ENCODE measurements around the gene KRT73. TPM values are rescaled to one million over a fixed set of nuclear protein-coding genes. Genes with fewer than 3 reads are reported as not detected.

KRT73 gene
- total RNA-seq, 3 donors from 2014 or later (not counting 1 experiment from before 2014, with no cell fraction given) = 12.4 to 92.9 (median 23.3) TPM

DNA sequence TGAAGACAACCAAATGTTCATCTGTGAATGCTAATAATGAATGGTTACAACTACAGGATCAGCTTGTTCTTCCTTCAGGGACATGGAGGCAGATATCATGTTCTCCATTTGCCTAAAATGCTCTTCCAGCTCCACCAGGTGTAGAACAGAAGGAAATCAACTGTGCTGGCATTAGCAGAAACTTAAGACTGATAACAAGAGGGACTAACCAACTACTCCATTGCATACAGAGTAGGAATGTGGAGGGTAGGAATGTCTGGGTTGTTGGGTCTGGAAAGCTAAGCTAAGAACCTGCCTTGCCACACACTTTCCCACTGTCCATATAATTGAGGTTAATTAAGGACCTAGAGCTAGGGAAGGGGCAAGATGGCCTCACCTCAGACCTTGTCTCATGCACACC lies 45.1 kb upstream of the KRT73 start:
- TF ChIP-seq, protein P1, sequence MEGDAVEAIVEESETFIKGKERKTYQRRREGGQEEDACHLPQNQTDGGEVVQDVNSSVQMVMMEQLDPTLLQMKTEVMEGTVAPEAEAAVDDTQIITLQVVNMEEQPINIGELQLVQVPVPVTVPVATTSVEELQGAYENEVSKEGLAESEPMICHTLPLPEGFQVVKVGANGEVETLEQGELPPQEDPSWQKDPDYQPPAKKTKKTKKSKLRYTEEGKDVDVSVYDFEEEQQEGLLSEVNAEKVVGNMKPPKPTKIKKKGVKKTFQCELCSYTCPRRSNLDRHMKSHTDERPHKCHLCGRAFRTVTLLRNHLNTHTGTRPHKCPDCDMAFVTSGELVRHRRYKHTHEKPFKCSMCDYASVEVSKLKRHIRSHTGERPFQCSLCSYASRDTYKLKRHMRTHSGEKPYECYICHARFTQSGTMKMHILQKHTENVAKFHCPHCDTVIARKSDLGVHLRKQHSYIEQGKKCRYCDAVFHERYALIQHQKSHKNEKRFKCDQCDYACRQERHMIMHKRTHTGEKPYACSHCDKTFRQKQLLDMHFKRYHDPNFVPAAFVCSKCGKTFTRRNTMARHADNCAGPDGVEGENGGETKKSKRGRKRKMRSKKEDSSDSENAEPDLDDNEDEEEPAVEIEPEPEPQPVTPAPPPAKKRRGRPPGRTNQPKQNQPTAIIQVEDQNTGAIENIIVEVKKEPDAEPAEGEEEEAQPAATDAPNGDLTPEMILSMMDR (IDR thresholded peaks at IDR 0.05) = no peak
- ATAC-seq = no peak
- no peak overlapping the region for H3K27ac ChIP-seq (ENCODE audit: low read length)
- H3K4me3 ChIP-seq (ENCODE audit: low read length) = no peak overlapping the region
- intact Hi-C loops (cut with micrococcal nuclease) = no loop called here
- no peaks in the 10 kb centered on the region for H3K9me3 Mint-ChIP-seq
- no peaks in the 10 kb centered on the region for H3K36me3 Mint-ChIP-seq
- no peaks in the 10 kb centered on the region for H3K27me3 Mint-ChIP-seq (ENCODE audit: low read depth in 2 of 2)
- H3K36me3 ChIP-seq (ENCODE audit: control insufficient read depth, insufficient read depth, low read length) = no peaks in the 10 kb centered on the region
- peaks cover 10% of the 10 kb centered on the region for H3K4me1 ChIP-seq (ENCODE audit: control insufficient read depth, insufficient read depth, low read length)
- H3K9me3 ChIP-seq (ENCODE audit: control insufficient read depth, insufficient read depth, low read length) = no peaks in the 10 kb centered on the region
- peaks cover 19 to 52% of the 10 kb centered on the region in 2 donors for H3K4me1 Mint-ChIP-seq
- no peak overlapping the region for H3K4me3 Mint-ChIP-seq
- H3K27ac Mint-ChIP-seq = peak overlapping the region in 1 of 2 donors; percentile 90
- H3K27me3 ChIP-seq (ENCODE audit: control insufficient read depth, insufficient read depth, low read length) = no peaks in the 10 kb centered on the region
- no peak for DNase-seq

DNA sequence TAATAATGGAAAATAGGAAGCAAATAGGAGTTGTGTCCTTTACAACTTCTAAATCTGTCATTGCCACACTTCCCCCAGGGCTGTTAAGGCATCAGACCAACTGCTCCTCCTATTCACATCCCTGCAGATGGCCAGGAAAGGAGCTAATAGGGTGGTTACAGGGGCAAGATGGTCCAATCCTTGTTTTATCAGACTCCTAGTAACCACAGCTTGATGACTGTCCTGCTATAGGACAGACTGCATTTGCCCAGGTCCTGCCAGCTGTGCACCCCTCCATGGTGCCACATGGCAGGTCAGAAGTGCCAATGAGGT lies 44.5 kb upstream of the KRT73 start:
- H3K9me3 ChIP-seq (ENCODE audit: control insufficient read depth, insufficient read depth, low read length) = no peaks in the 10 kb centered on the region
- ATAC-seq = no peak
- H3K27ac Mint-ChIP-seq = peak overlapping the region; percentile 76 to 90

DNA sequence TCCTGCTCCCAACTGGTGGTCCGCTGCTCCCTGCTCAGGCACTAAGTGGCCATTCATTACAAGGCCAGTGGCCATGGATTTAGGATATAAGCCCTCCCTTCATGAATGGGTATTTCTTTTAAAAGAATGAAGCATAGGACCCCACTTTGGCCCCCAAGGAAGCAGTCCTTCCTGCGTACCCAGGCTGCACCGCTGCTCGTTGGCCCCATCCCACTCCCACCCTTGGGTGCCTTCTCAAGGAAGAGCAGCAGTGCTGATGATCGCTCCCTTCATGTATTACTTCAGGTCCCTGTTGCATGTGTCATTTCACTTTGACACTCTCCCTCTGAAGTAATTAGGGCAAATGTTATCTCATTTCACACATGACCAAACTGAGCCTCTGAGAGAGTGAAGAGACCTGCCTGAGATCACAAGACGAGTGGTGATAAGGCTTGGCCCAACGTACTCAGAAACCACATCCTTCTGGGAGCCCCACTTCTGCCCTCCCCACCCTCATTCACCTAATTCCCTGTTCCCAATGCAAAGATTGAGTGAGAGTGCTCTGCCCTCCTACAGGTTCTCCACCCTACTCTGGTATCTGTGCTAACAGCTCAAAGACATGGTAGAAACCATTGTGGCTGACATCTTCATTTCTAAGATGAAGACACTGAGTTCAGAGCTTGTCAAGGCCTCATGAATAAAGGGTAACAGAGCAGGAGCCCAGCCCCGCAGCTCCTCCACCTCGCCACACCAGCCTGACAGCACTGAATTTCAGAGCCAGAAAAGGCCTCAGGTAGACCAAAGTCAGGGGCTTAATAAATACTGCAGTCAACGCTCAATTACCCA lies 43.9 kb upstream of the KRT73 start:
- H3K27ac ChIP-seq (ENCODE audit: low read length) = no peak overlapping the region
- Mint-ChIP-seq H3K27me3 (ENCODE audit: low read depth in 2 of 2) (no peaks in the 10 kb centered on the region), H3K4me3 (peak overlapping the region; percentile 67), H3K27ac (peak overlapping the region; percentile 76 to 90), H3K36me3 (no peaks in the 10 kb centered on the region), H3K4me1 (peaks cover 19 to 53% of the 10 kb centered on the region in 2 donors), H3K9me3 (no peaks in the 10 kb centered on the region)
- no peaks in the 10 kb centered on the region for H3K9me3 ChIP-seq (ENCODE audit: control insufficient read depth, insufficient read depth, low read length)
- H3K27me3 ChIP-seq (ENCODE audit: control insufficient read depth, insufficient read depth, low read length) = no peaks in the 10 kb centered on the region
- intact Hi-C loops (cut with micrococcal nuclease) = no loop called here
- 53% methylated on average over 10 of the region's 10 CpGs for WGBS (ENCODE audit: insufficient coverage)
- no peaks in the 10 kb centered on the region for H3K36me3 ChIP-seq (ENCODE audit: control insufficient read depth, insufficient read depth, low read length)
- ATAC-seq (peak; percentile 80 to 93 (median 91)), DNase-seq (no peak)
- H3K4me3 ChIP-seq (ENCODE audit: low read length) = no peak overlapping the region
- TF ChIP-seq, protein P1 (IDR thresholded peaks at IDR 0.05) = no peak
- peaks cover 10% of the 10 kb centered on the region for H3K4me1 ChIP-seq (ENCODE audit: control insufficient read depth, insufficient read depth, low read length)

More for the DNA sequence above, 44.5 kb upstream of the KRT73 start:
- Mint-ChIP-seq H3K9me3 (no peaks in the 10 kb centered on the region), H3K4me1 (peaks cover 19 to 53% of the 10 kb centered on the region in 2 donors), H3K4me3 (no peak overlapping the region), H3K36me3 (no peaks in the 10 kb centered on the region), H3K27me3 (ENCODE audit: low read depth in 2 of 2) (no peaks in the 10 kb centered on the region)
- no peaks in the 10 kb centered on the region for H3K36me3 ChIP-seq (ENCODE audit: control insufficient read depth, insufficient read depth, low read length)
- intact Hi-C loops (cut with micrococcal nuclease) = no loop called here
- TF ChIP-seq, protein P1 (IDR thresholded peaks at IDR 0.05) = no peak
- no peak overlapping the region for H3K4me3 ChIP-seq (ENCODE audit: low read length)
- DNase-seq = no peak
- peaks cover 10% of the 10 kb centered on the region for H3K4me1 ChIP-seq (ENCODE audit: control insufficient read depth, insufficient read depth, low read length)
- H3K27ac ChIP-seq (ENCODE audit: low read length) = no peak overlapping the region
- H3K27me3 ChIP-seq (ENCODE audit: control insufficient read depth, insufficient read depth, low read length) = no peaks in the 10 kb centered on the region

DNA sequence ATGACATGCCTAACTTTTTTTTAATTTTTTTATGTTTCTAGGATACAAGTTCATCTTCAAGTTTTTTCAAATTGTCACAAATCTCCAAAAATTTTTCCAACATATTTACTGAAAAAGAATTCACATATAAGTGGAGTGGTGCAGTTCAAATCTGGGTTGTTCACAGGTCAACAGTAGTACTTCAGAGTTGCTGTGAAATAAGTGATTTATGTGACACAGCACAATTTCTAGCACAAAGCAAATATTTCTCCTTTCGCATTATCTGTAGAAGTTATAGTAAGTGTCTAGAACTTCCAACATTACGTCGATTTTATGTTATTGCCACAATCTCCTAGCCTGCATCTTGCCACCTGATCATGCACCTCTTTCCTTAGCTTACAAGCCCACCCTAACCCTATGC lies 43.3 kb upstream of the KRT73 start:
- peak overlapping the region; percentile 76 to 90 for H3K27ac Mint-ChIP-seq
- Histone ChIP-seq H3K4me3 (ENCODE audit: low read length) (no peak overlapping the region), H3K9me3 (ENCODE audit: control insufficient read depth, insufficient read depth, low read length) (no peaks in the 10 kb centered on the region), H3K27ac (ENCODE audit: low read length) (no peak overlapping the region), H3K36me3 (ENCODE audit: control insufficient read depth, insufficient read depth, low read length) (no peaks in the 10 kb centered on the region), H3K27me3 (ENCODE audit: control insufficient read depth, insufficient read depth, low read length) (no peaks in the 10 kb centered on the region), H3K4me1 (ENCODE audit: control insufficient read depth, insufficient read depth, low read length) (peaks cover 10% of the 10 kb centered on the region)
- no peaks in the 10 kb centered on the region for H3K36me3 Mint-ChIP-seq
- 88% methylated on average over 2 of the region's 3 CpGs for WGBS (ENCODE audit: insufficient coverage)
- intact Hi-C loops (cut with micrococcal nuclease) = no loop called here
- peaks cover 19 to 54% of the 10 kb centered on the region in 2 donors for H3K4me1 Mint-ChIP-seq
- DNase-seq = no peak
- no peak for ATAC-seq
- H3K4me3 Mint-ChIP-seq = peak overlapping the region; percentile 31
- no peaks in the 10 kb centered on the region for H3K27me3 Mint-ChIP-seq (ENCODE audit: low read depth in 2 of 2)
- TF ChIP-seq, protein P1 (IDR thresholded peaks at IDR 0.05) = no peak
- no peaks in the 10 kb centered on the region for H3K9me3 Mint-ChIP-seq

Measured in natural killer cell (primary cell).